ENCODE measurements around the gene CDK19. TPM values are rescaled to one million over a fixed set of nuclear protein-coding genes. Genes with fewer than 3 reads are reported as not detected.
"Not testable (repeated sequence)": the region's sequence is repeated elsewhere in the genome, so short reads cannot be mapped to it uniquely, and the experiment has no call there.

The CDK19 gene
- total RNA-seq, 6 donors from 2014 or later = 5.2 to 20.4 (median 12.4) TPM

DNA sequence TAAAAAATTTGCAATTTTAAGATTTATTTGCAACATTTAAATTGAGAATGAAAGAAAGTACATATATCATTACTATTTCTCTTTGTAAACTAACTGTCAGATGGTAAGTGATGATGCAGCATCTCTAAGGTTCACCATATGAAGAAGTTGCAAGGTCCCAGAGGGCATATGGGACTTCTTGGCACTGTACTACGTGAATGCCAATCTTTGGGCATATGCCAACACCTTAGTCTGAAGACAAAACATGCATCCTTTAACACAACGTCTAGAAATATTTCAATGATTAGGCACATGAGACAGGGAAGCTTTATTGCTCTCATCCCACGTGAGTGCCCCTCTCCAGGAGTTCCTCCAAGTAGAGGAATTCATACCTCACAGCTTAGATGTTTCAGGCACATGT is 66.8 kb downstream of the CDK19 start:
- Histone ChIP-seq H3K36me3 (no peaks in the 10 kb centered on the region), H3K27me3 (no peaks in the 10 kb centered on the region), H3K27ac (no peak overlapping the region), H3K4me1 (peaks cover 0 to 4% (median 0%) of the 10 kb centered on the region in 4 donors), H3K9me3 (no peaks in the 10 kb centered on the region), H3K4me3 (no peak overlapping the region)
- DNase-seq (no peak), ATAC-seq (ENCODE audit: low FRiP score in 2 of 2) (no peak)
- TF ChIP-seq EP300 (IDR thresholded peaks at IDR 0.05) = no peak
- TF ChIP-seq, protein P1, sequence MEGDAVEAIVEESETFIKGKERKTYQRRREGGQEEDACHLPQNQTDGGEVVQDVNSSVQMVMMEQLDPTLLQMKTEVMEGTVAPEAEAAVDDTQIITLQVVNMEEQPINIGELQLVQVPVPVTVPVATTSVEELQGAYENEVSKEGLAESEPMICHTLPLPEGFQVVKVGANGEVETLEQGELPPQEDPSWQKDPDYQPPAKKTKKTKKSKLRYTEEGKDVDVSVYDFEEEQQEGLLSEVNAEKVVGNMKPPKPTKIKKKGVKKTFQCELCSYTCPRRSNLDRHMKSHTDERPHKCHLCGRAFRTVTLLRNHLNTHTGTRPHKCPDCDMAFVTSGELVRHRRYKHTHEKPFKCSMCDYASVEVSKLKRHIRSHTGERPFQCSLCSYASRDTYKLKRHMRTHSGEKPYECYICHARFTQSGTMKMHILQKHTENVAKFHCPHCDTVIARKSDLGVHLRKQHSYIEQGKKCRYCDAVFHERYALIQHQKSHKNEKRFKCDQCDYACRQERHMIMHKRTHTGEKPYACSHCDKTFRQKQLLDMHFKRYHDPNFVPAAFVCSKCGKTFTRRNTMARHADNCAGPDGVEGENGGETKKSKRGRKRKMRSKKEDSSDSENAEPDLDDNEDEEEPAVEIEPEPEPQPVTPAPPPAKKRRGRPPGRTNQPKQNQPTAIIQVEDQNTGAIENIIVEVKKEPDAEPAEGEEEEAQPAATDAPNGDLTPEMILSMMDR (IDR thresholded peaks at IDR 0.05) = no peak
- no peak for TF ChIP-seq POLR2A (IDR thresholded peaks at IDR 0.05)
- no peak for TF ChIP-seq POLR2AphosphoS5 (IDR thresholded peaks at IDR 0.05)
- 37 to 51% methylated on average over 3 of the region's 3 CpGs for WGBS, 2 donors

DNA sequence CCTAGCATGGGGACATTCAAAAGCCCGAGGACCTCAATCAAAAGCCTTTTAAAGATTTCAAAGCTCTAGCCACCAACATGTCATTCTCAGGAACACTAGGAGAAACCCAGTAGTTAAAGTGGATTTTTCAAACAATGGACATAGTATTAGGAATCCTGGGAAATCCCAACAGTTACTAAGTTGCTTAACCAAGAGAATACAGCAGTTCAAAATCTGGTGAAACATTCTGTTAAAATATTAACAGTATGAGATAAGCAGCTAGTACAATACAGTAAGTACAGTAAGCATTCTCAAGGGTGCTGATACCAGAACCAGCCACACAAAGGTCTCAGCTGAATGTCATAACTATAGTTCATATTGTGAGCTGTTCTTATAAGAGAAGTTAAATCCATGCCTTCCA is 68.6 kb downstream of the CDK19 start:
- DNase-seq (no peak), ATAC-seq (ENCODE audit: low FRiP score in 2 of 2) (no peak)
- no peak overlapping the region for H3K27ac ChIP-seq
- peaks cover 6 to 17% (median 13%) of the 10 kb centered on the region in 4 donors for H3K9me3 ChIP-seq
- H3K4me3 ChIP-seq = no peak overlapping the region
- no peaks in the 10 kb centered on the region for H3K27me3 ChIP-seq
- peaks cover 0 to 2% (median 0%) of the 10 kb centered on the region in 4 donors for H3K36me3 ChIP-seq
- 70 to 78% methylated on average over 1 of the region's 1 CpG for WGBS, 2 donors
- H3K4me1 ChIP-seq = peaks cover 0 to 4% (median 0%) of the 10 kb centered on the region in 4 donors
- TF ChIP-seq POLR2A (IDR thresholded peaks at IDR 0.05) (no peak), POLR2AphosphoS5 (IDR thresholded peaks at IDR 0.05) (no peak), EP300 (IDR thresholded peaks at IDR 0.05) (no peak)
- TF ChIP-seq, protein P1 (IDR thresholded peaks at IDR 0.05) = no peak

DNA sequence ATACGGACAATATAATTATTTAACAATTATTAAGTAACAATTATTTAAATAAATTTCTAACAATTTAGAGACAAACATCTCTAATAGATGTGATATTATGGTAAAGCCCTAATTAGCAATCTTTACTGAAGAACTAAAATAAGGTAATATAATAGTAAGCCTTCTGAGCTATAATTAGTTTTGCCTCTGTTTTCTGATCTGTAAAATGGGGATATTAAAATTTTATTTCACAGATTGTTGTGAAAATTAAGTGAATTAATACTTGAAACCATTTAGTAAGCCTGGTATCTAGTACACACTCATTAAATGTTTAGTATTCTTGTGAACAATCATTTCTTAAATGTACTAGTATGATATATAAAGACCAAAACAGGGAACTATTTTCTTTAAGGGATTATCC is 70.3 kb downstream of the CDK19 start:
- 100% methylated on average over 1 of the region's 1 CpG for WGBS, 2 donors
- no peak for TF ChIP-seq EP300 (IDR thresholded peaks at IDR 0.05)
- TF ChIP-seq, protein P1 (IDR thresholded peaks at IDR 0.05) = no peak
- TF ChIP-seq POLR2A (IDR thresholded peaks at IDR 0.05) = no peak
- no peak for TF ChIP-seq POLR2AphosphoS5 (IDR thresholded peaks at IDR 0.05)
- Histone ChIP-seq H3K4me3 (no peak overlapping the region), H3K9me3 (peaks cover 10 to 25% (median 22%) of the 10 kb centered on the region in 4 donors), H3K27ac (no peak overlapping the region), H3K4me1 (peaks cover 0 to 4% (median 0%) of the 10 kb centered on the region in 4 donors), H3K27me3 (no peaks in the 10 kb centered on the region), H3K36me3 (peaks cover 0 to 2% (median 0%) of the 10 kb centered on the region in 4 donors)
- no peak for DNase-seq
- no peak for ATAC-seq (ENCODE audit: low FRiP score in 2 of 2)

DNA sequence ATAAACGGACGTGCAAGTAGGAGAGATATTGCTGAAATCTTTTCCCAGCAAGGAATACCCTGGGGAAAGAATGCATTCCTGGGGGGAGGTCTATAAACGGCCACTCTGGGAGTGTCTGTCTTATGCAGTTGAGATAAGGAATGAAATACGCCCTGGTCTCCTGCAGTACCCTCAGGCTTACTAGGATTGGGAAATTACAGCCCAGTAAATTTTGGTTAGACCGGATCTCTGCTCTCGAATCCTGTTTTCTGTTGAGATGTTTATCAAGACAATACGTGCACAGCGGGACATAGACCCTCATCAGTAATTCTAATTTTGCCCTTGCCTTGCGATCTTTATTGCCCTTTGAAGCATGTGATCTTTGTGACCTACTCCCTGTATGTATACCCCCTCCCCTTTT is 72.7 kb downstream of the CDK19 start:
- H3K4me3 ChIP-seq; H3K27ac ChIP-seq; DNase-seq; H3K27me3 ChIP-seq; H3K36me3 ChIP-seq; H3K4me1 ChIP-seq; ATAC-seq (ENCODE audit: low FRiP score in 2 of 2): not testable (repeated sequence)
- WGBS, 2 donors = 91 to 98% methylated on average over 9 of the region's 9 CpGs
- H3K9me3 ChIP-seq = peaks cover 10 to 25% (median 22%) of the 10 kb centered on the region in 4 donors

DNA sequence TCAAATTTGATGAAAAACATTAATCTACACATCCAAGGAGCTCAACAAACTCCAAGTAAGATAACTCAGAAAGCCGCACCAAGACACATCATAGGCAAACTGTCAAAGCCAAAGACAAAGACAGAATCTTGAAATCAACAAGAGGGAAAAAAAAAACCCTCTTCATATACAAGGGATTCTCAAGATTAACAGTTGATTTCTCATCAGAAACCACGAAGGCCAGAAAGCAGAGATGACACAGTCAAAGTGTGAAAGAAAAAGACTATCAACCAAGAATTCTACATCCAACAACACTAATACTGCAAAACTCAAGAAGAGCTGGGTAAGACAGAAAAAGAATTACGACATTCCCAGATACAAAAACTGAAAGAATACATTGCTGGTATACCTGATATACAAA is 73.8 kb downstream of the CDK19 start:
- no peaks in the 10 kb centered on the region for H3K27me3 ChIP-seq
- TF ChIP-seq EP300 (IDR thresholded peaks at IDR 0.05) = no peak
- TF ChIP-seq, protein P1 (IDR thresholded peaks at IDR 0.05) = no peak
- TF ChIP-seq POLR2AphosphoS5 (IDR thresholded peaks at IDR 0.05) = no peak
- no peak for TF ChIP-seq POLR2A (IDR thresholded peaks at IDR 0.05)
- DNase-seq (no peak), ATAC-seq (ENCODE audit: low FRiP score in 2 of 2) (no peak)
- no peak overlapping the region for H3K4me3 ChIP-seq
- H3K9me3 ChIP-seq = peaks cover 10 to 25% (median 22%) of the 10 kb centered on the region in 4 donors
- peaks cover 0 to 2% (median 0%) of the 10 kb centered on the region in 4 donors for H3K36me3 ChIP-seq
- H3K27ac ChIP-seq = no peak overlapping the region
- WGBS, 2 donors = 91 to 94% methylated on average over 3 of the region's 3 CpGs
- H3K4me1 ChIP-seq = peaks cover 0 to 2% (median 0%) of the 10 kb centered on the region in 4 donors

All from upper lobe of left lung (tissue), 6 donors.